ENCODE results near the gene ZPBP2.
"Not testable (repeated sequence)": the region's sequence is repeated elsewhere in the genome, so short reads cannot be mapped to it uniquely, and the experiment has no call there.

Gene ZPBP2, protein sequence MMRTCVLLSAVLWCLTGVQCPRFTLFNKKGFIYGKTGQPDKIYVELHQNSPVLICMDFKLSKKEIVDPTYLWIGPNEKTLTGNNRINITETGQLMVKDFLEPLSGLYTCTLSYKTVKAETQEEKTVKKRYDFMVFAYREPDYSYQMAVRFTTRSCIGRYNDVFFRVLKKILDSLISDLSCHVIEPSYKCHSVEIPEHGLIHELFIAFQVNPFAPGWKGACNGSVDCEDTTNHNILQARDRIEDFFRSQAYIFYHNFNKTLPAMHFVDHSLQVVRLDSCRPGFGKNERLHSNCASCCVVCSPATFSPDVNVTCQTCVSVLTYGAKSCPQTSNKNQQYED

DNA sequence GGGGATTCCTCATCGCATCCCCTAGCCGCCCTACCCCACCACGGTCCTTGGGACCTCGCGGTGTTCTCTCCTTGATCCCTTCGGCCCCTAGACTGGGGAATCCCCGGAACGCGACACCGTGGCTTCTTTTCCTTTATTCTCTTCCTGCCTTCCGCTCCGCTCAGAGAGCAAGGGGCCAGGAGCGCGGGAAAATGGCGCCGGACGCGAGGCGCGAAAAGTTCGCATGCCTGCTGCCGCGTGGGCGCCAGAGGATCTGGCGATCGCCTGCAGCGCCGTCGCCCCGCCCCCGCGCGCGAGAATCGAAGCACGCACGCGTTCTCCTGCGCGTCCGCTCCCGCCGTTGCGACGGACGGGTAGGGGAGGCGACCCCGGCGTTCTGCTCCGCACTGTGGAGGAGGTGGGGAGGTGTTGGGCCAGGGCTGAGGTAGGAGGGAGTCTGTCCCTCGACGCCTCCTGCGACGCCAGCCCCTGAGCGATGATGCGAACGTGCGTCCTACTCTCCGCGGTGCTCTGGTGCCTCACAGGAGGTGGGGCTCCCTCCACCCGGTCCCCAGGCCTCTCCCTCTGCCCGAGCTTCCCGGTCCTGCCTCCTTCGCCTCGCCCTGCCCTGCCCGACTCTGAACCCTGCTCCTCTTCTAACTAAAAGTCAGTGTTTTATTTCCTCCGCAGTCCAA, at the start of gene ZPBP2:
TSS of gene ZPBP2 (plus strand) at position 323 of the 674 bp plus-strand sequence. CDS start at position 476, 153 bp downstream.
- DNase-seq = no peak

DNA sequence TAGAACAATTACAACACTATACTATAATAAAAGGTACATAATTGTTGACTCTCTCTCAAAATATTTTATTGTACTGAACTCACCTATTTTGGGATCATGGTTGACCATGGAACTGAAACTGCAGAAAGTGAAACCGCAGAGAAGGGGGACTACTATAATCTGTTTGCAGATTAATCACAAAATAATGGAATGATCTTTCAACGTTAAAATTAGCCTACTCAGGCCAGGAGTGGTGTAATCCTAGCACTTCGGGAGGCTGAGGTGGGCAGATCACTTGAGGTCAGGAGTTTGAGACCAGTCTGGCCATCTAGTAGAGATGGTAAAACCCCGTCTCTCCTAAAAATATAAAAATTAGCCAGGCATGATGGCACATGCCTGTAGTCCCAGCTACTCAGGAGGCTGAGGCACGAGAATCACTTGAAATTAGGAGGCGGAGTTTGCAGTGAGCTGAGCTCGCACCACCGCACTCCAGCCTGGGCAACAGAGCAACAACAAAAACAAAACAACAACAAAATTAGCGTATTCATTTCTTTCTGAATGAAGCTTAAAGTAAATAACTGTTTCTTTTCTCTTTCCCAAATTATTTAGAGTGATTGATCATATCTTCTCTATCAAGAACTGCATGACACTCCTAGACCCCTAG, 49.5 kb upstream of the ZPBP2 start:
- no peak for DNase-seq

DNA sequence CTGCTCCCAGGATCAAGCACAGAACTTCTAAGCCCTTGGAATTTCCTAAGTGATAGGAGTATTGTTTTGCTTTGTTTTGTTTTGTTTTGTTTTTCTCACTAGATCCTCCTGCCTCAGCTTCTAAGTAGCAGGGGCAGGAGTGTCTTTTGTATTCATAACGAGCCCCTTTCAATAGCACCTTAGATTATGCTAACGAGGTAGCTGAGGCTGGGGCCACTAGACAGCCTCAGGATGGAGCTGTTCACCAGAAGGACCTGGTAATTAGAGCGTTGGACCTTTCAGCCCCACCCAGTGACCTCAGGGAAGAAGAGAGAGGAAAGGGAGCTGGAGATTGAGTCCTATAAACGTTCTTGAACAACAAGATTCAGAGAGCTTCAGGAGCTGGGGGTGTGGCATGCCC, 47.5 kb upstream of the ZPBP2 start:
- DNase-seq = no peak

DNA sequence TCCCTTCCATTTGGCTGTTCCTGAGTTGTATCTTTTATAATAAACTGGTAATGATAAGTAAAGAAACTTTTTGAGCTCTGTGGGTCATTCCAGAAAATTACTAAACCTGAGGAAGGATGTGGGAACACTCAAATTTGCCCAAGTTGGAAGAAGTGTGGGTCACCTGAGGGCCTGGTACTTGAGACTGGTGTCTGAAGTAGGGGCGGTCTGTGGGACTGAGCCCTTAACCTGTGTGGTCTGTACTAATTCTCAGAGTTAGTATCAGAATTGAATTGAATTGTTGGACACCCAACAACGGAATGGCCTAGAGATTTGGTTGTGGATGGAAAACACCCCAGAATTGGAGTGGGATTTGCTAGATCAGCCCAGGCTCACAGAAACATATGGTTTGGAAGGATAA, 47.0 kb upstream of the ZPBP2 start:
- DNase-seq = no peak

DNA sequence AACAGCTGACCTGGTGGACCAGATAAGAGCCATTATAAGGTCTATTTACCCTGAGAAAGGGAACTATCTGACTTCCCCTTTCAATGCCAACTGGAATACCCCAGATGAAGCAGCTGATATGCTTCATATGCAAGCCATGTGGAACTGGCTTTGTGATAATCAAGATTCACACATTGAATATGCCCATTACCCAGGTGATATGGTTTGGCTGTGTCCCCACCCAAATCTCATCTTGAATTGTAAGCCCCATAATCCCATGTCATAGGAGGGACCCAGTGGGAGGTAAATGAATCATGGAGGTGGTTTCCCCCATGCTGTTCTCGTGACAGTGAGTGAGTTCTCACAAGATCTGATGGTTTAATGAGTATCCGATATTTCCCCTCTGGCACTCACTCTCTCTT, 46.0 kb upstream of the ZPBP2 start:
- no peak for DNase-seq

DNA sequence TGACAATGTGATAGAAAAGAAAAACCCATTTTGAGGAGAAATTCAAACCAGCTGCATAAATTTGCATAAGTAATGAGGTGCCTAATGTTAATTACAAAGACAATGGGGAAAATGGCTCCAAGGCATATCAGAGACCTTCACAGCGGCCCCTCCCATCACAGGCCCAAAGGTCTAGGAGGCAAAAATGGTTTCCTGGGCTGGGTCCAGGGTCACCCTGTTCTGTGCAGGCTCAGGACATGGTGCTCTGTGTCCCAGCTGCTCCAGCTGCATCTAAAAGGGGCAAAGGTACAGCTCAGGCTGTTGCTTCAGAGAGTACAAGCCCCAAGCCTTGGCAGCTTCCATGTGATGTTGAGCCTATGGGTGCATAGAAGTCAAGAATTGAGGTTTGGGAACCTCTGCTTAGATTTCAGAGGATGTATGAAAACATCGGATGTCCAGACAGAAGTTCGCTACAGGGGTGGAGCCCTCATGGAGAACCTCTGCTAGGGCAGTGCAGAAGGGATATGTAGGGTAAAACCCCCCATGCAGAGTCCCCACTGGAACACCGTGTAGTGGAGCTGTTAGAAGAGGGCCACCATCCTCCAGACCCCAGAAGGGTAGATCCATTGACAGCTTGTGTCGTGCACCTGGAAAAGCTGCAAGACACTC, 44.5 kb upstream of the ZPBP2 start:
- no peak for DNase-seq

GRCh38 chr17:39826334-39826733, 41.7 kb upstream of the ZPBP2 start:
- DNase-seq = no peak

- DNase-seq = no peak
These were observed 39.6 kb upstream of the ZPBP2 start for GRCh38 chr17:39828443-39828842.

DNA sequence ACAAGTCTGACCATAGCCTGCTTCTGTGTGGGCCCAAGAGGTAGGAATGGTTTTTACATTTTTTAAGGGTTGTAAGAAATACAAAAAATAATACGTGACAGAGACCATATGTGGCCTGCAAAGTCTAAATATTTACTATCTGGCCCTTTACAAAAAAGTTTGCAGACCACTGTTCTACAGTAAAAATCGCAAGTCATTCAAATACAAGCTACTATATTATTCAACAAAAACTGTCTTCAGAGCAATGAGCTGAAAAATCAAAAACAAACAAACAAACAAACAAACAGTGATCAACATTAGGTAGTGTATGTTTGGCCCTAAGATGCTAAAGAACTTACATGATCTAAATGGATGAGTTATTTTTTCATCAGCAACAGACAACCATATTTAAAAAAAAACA, 36.4 kb upstream of the ZPBP2 start:
- no peak for DNase-seq

- no peak for DNase-seq
These were observed 34.0 kb upstream of the ZPBP2 start for GRCh38 chr17:39834017-39834416.

- no peak for DNase-seq
These were observed 32.8 kb upstream of the ZPBP2 start for GRCh38 chr17:39835038-39835786.

DNA sequence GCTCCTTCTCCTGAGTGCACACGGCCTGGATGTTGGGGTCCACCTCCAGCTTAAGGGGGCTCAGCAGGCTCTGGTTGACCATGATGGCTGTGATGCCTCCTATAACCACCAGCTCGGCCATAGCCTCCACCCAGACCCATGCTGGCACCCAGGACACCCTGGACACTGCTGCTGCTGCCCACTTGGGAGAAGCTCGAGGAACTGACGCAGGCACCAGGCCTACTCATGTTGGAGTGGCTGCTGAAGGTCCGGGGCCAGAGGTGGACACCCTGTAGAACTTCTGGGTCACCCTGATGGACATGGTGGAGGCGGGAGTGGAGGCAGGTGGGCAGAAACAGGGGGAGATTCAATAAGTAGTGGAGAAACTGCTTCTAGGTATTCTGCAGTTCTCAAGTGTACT, 31.9 kb upstream of the ZPBP2 start:
- no peak for DNase-seq

DNA sequence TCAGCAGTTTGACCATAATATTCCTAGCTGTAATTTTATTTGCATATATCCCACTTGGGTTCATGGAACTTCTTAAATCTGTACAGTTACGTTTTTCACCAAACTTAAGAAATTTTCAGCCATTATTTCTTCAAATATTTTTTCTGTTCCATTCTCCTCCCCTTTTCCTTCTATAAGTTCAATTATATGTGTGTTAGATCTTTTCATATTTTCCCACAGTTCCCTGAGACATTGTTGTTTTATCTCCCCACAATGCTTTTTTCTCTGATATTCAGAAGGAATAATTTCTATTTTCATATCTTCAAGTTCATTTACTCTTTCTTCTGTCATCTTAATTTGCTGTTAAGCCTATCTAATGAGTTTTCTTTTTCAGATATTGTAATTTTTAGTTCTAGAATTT, 29.9 kb upstream of the ZPBP2 start:
- DNase-seq = no peak

GRCh38 chr17:39838784-39839183, 29.2 kb upstream of the ZPBP2 start:
- no peak for DNase-seq

DNA sequence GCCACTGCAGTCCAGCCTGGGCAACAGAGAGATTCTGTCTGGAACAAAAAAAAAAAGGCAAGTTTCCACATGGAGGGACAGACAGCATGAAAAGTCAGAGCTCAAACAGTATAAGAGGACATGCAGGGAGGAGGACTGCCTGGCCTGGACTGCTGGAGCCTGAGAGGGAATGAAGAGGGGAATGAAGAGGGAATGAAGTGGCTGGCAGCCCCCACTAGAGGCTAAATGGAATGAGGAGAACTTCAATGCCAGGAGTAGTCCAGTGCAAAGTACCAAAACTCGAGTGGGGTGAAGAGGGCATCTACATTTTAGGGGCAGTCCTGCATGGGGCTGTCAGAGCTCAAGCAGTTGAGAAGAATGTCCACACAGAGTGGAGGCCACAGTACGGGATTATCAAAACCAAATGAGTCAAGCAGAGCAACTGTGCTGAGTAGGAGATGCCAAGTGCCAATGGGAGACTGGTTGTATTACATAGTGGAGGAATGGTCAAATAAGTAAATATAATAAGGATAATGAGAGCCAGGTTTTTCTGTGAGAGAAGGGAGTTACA, 26.8 kb upstream of the ZPBP2 start:
- DNase-seq = no peak

DNA sequence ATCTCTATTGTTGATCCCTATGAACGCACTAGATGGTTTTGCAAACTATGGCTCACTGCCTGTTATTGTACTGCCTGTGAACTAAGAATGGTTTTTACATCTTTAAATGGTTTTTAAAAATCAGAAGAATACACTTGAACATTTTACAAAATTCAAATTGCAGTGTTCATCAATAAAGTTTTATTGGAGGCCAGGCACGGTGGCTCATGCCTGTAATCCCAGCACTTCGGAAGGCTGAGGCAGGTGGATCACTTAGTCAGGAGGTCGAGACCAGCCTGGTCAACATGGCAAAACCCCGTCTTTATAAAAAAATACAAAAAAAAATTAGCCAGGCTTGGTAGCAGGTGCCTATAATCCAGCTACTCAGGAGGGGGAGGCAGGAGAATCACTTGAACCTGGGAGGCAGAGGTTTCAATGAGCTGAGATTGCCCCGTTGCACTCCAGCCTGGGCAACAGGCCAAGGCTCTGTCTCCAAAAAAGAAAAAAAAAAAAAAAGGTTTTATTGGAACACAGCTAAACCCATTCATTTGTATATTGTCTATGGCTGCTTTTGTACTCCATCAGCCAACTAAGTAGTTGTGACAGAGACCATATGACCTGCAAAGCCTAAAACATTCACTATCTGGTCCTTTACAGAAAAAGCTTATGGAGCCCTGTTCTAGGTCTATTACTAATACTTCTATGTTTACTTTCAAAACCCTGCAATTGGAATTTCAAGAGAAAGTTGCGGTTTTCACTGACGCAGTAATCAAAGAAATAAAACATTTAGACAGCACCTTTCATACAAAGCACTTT, 22.8 kb upstream of the ZPBP2 start:
- no peak for DNase-seq

GRCh38 chr17:39846205-39846604, 21.8 kb upstream of the ZPBP2 start:
- no peak for DNase-seq

GRCh38 chr17:39848600-39848999, 19.4 kb upstream of the ZPBP2 start:
- DNase-seq = no peak

- DNase-seq = not testable (repeated sequence)
These were observed 17.8 kb upstream of the ZPBP2 start for GRCh38 chr17:39850186-39850585.

DNA sequence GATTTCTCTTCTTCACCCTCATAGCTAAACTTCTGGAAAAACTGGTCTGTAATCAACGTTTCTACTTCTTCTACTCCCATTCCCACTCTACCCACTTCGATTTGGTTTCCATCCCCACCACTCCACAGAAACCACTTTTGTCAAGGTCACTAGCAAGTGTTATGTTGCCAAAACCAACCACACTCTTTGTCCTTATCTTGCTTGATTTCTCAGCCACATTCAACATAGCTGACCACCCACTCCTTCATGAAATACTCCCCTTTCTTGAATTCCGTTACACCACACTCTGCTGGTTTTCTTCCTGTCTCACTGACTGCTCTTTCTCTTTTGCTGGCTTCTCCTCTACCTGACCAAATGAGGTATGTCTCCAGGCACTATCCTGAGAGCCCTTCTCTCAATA, 15.8 kb upstream of the ZPBP2 start:
- DNase-seq = no peak
